ENCODE data around the gene MAP2K1.

DNA sequence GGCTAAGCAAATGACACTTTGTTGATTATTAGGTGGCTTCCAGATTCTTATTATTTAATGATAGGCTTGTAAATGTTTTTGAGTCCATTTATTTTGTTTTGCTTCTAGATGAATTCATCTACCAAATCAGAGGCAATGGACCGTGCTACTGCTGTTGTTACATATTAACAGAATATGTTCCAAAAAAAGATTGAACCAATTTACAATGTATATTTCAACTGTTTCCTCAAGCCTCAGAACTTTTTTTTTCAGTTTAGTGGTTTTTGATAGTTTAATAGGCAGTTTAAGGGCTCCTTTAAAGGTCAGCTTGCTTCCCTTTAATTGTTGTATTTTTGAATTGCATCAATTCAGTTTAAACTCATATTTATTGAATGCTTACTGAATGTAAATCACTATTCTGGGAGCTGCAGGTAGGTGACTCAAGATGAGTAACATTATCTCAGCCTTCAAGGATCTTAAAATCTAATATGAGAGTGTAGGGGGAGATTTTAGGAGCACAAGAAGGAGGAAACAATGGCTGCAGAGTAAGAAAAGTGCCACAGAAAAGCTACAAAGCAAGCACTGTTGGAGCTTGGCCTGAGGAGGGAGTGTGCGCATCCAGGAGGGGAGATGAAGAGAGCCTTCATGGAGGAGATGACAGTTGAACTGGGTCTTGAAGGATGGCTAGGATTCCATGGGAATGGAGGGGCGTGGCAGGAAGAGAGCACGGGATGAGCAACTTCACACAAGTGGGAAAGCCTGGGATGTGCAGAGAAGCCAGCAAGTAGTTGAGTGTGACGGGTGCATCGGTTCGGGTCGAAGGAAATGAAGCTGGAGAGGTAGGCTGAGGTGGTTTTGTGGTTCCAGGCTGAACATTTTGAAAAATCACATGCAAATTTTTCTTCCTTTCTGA lies 14.7 kb downstream of the MAP2K1 start:
- TF ChIP-seq GATA2 (IDR thresholded peaks at IDR 0.05; ENCODE audit: low read depth, low read length), result no peak
- TF ChIP-seq GATA3 (IDR thresholded peaks at IDR 0.05; ENCODE audit: low read depth, low read length), result no peak
